GM10248 (cell line): Measurements from ENCODE around the gene PCDHAC1.

ENCODE experiments used
- CTCF ChIA-PET: fragments of 300-600 bp; sonication (Branson Sonifier 250); formaldehyde crosslinking; extraction: SDS; loops from one replicate; lab custom pipeline; 2021; ENCODE audit warnings: antibody characterized with exemption; lab: Yijun Ruan, JAX
- POLR2A ChIA-PET: fragments of 350-650 bp; sonication (Branson Sonifier 250); formaldehyde crosslinking; extraction: SDS; loops from one replicate; lab custom pipeline; 2020; ENCODE audit warnings: antibody characterized with exemption; lab: Yijun Ruan, JAX
- DNase-seq: peaks from one replicate; pipeline ENCODE4 v3.0.0; 2012; ENCODE audit errors: extremely low spot score
- CTCF ChIP-seq: IDR thresholded peaks from 2 replicates; pipeline ENCODE4 v1.5.1; 2012; ENCODE audit warnings: mild to moderate bottlenecking, low read depth; ENCODE audit errors: extremely low read depth, missing control alignments, control extremely low read depth

The PCDHAC1 gene

GRCh38 chr5:140978983-140979382, 52.9 kb downstream of the PCDHAC1 start:
- CTCF ChIA-PET, result interaction anchor here (0.9 to 1.2 kb wide), 3 partner anchors 9 to 12 kb away, joined by 3 read pairs; no protein-coding TSS in a partner anchor
- no peak for DNase-seq

More at GRCh38 chr5:140978983-140979382, 52.9 kb downstream of the PCDHAC1 start:
- POLR2A ChIA-PET, result no interaction called here
- TF ChIP-seq CTCF, result no peak
